ENCODE results near the gene DHRS4L2. TPM values are rescaled to one million over a fixed set of nuclear protein-coding genes. Genes with fewer than 3 reads are reported as not detected.
"Not testable (repeated sequence)": the region's sequence is repeated elsewhere in the genome, so short reads cannot be mapped to it uniquely, and the experiment has no call there.

DHRS4L2 gene
- total and polyA plus RNA-seq, 10 of the 15 experiments (the other 5 are each of a cell fraction or from before 2014, with no cell fraction given): 2.8 to 49.3 (median 21.8) TPM

GRCh38 chr14:24035769-24036168 lies 47.0 kb downstream of the DHRS4L2 start:
- not testable (repeated sequence) for H3K4me1 ChIP-seq (ENCODE audit: control insufficient read depth, insufficient read depth, low read length); H3K9ac ChIP-seq (ENCODE audit: control insufficient read depth, insufficient read depth, low read length); FAIRE-seq; H4K20me1 ChIP-seq (ENCODE audit: control insufficient read depth, insufficient read depth); H3K36me3 ChIP-seq (ENCODE audit: control insufficient read depth in 2 of 2, insufficient read depth in 2 of 2, low read length in 1 of 2); H3K79me2 ChIP-seq (ENCODE audit: control insufficient read depth, insufficient read depth, low read length); H3K27me3 ChIP-seq (replicated peaks in 1 of 2; ENCODE audit: control insufficient read depth in 2 of 2, insufficient read depth in 2 of 2, low read length in 1 of 2); BruUV-seq (replicated peaks); DNase-seq (ENCODE audit: low read depth, low spot score); H3K27ac ChIP-seq (ENCODE audit: control insufficient read depth, insufficient read depth); H3K9me3 ChIP-seq (replicated peaks; ENCODE audit: control insufficient read depth, insufficient read depth, low read length)
- ChIA-PET POLR2A (interaction anchor here (1.1 kb wide), 1 partner anchor 23 kb away, joined by 3 read pairs; no protein-coding TSS in a partner anchor), SMC1A (ENCODE audit: uncharacterized antibody, unreplicated experiment) (interaction anchor here (0.6 kb wide), 1 partner anchor 856 kb away, joined by 3 read pairs; no protein-coding TSS in a partner anchor), CTCF (interaction anchor here (0.6 to 1.8 kb wide), 7 partner anchors 10 to 171 kb away, joined by 3 to 10 read pairs (median 4); no protein-coding TSS in a partner anchor), RAD21 (ENCODE audit: unreplicated experiment) (interaction anchor here (1.0 kb wide), 1 partner anchor 73 kb away, joined by 3 read pairs; no protein-coding TSS in a partner anchor)
- TF ChIP-seq CTCF (IDR thresholded peaks at IDR 0.05 in 2 of 3, conservative IDR thresholded peaks at IDR 0.05 in 1 of 3; ENCODE audit: control insufficient read depth in 2 of 3, extremely low read depth in 1 of 3, insufficient read depth in 1 of 3, low read depth in 3 of 3, low read length in 3 of 3): 0 out of 6 replicates have a peak, but pooled peaks of 1 of the 3 experiments have one; percentile 2
- peak overlapping the region; percentile 73 for H3K4me3 ChIP-seq
- peak overlapping the region; percentile 73; the same call in 1 of the 2 replicates for H2AFZ ChIP-seq (ENCODE audit: control insufficient read depth, low read depth, low read length)
- H3K4me2 ChIP-seq (ENCODE audit: control insufficient read depth, insufficient read depth): peak overlapping the region; percentile 58; the same call in 1 of the 2 replicates
- 86% methylated on average over 2 of the region's 4 CpGs for WGBS (ENCODE audit: insufficient coverage, insufficient replicate concordance, low lambda C conversion rate, missing lambda C conversion rate)
- peak; percentile 42 for ATAC-seq
- intact Hi-C loops (cut with micrococcal nuclease; ENCODE audit: unreplicated experiment) (loop anchor here (1.0 kb wide), 1 partner anchor 21 kb away; no protein-coding TSS in a partner anchor), in situ Hi-C loops (cut with MboI) (loop anchor here (10.0 kb wide), 1 partner anchor 61 kb away; no protein-coding TSS in a partner anchor)
